ENCODE measurements around the gene TCP11.

DNA sequence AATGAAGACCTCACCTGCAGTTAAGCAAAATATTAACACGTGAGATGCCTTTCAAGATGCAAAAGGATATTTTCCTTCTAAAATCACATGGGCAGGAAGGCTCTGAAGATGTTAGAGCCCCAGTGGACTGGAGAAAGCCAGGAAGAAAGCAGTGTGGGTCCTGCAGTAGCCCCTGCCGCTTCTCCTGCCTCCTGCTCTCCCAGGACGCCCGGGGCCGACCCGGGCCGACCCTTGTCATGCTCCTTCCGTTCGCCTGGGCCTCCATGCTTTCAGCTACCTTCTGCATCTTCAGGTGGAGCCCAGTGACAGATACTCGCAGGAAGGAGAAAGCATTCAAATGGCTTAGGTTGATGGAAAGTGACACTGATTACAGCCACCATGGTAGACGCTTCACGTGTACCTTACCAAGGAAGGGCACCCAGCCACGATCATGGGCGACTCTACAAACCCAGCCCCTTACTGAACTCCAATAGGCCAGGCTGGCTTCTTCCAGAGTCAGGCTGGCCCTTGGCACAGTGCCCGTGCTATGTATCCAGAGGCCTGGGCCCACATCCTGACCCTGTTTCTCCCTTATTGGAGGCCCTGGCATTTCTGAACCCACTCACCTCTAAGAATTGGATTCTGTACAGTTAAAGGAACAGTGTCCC is 69.0 kb downstream of the TCP11 start:
- TF ChIP-seq, protein P1, sequence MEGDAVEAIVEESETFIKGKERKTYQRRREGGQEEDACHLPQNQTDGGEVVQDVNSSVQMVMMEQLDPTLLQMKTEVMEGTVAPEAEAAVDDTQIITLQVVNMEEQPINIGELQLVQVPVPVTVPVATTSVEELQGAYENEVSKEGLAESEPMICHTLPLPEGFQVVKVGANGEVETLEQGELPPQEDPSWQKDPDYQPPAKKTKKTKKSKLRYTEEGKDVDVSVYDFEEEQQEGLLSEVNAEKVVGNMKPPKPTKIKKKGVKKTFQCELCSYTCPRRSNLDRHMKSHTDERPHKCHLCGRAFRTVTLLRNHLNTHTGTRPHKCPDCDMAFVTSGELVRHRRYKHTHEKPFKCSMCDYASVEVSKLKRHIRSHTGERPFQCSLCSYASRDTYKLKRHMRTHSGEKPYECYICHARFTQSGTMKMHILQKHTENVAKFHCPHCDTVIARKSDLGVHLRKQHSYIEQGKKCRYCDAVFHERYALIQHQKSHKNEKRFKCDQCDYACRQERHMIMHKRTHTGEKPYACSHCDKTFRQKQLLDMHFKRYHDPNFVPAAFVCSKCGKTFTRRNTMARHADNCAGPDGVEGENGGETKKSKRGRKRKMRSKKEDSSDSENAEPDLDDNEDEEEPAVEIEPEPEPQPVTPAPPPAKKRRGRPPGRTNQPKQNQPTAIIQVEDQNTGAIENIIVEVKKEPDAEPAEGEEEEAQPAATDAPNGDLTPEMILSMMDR (IDR thresholded peaks at IDR 0.05) = no peak
- no peak for TF ChIP-seq POLR2A (IDR thresholded peaks at IDR 0.05)

Measured in right lobe of liver (tissue), 4 donors.